Body of pancreas (tissue), 4 donors: ENCODE measurements around the gene NSUN6.

Experiments
- CTCF ChIP-seq, 7 experiments: fragments of 450-650 bp in 4 of 7; fragments of 200-600 bp in 3 of 7; sonication (generic) in 3 of 7; IDR thresholded peaks; one replicate each; pipeline ENCODE4 v1.5.1; 2016 to 2019; ENCODE audit warnings: antibody characterized with exemption in 7 of 7
- POLR2A ChIP-seq, 3 donors: fragments of 450-650 bp; IDR thresholded peaks; one replicate each; pipeline ENCODE4 v1.6.1; 2016; ENCODE audit warnings: antibody characterized with exemption in 3 of 3, mild to moderate bottlenecking in 2 of 3

GRCh38 chr10:18542832-18543231 is 108.6 kb downstream of the NSUN6 start:
- TF ChIP-seq POLR2A (IDR thresholded peaks at IDR 0.05), result no peak
- no peak for TF ChIP-seq CTCF (IDR thresholded peaks at IDR 0.05)
